A673 (cell line): ENCODE measurements around the gene ZNFX1.

Experiments
- EZH2 ChIP-seq: fragments of 200-600 bp; sonication (generic); IDR thresholded peaks from 2 replicates; pipeline ENCODE4 v1.6.1; 2017; ENCODE audit warnings: borderline replicate concordance, low read depth, mild to moderate bottlenecking, mixed read lengths, antibody characterized with exemption, low read length; ENCODE audit not compliant: poor library complexity, severe bottlenecking
- TF ChIP-seq, protein P1 (sequence below): fragments of 300-800, 200-600 bp; sonication (generic); conservative IDR thresholded peaks from 2 replicates; pipeline ENCODE4 v1.5.1; 2017; ENCODE audit warnings: low read depth, mild to moderate bottlenecking, antibody characterized with exemption, low read length, moderate library complexity, mixed read lengths

DNA sequence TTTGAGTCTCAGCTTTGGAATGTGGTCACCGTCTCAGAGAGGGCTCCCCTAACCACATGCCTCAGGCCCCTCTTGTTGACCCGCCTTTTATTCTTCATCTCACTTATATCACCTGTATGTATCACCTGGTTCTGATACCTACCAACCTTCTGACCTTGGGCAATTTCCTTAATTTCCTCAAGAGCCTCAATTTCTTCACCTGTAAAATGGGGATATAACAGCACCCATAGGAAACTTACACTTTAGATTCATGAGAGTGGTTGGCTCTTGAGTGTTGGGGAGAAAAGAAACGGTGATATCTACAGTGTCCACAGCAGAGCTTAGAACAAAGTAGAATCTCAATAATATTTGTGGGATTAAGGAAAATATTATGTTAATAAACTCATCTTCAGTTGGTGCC, 62.6 kb downstream of the ZNFX1 start:
- TF ChIP-seq, protein P1, sequence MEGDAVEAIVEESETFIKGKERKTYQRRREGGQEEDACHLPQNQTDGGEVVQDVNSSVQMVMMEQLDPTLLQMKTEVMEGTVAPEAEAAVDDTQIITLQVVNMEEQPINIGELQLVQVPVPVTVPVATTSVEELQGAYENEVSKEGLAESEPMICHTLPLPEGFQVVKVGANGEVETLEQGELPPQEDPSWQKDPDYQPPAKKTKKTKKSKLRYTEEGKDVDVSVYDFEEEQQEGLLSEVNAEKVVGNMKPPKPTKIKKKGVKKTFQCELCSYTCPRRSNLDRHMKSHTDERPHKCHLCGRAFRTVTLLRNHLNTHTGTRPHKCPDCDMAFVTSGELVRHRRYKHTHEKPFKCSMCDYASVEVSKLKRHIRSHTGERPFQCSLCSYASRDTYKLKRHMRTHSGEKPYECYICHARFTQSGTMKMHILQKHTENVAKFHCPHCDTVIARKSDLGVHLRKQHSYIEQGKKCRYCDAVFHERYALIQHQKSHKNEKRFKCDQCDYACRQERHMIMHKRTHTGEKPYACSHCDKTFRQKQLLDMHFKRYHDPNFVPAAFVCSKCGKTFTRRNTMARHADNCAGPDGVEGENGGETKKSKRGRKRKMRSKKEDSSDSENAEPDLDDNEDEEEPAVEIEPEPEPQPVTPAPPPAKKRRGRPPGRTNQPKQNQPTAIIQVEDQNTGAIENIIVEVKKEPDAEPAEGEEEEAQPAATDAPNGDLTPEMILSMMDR: no peak
- no peak for TF ChIP-seq EZH2
